Common myeloid progenitor, CD34-positive (primary cell): ENCODE data around the gene SH3PXD2B. TPM values are rescaled to one million over a fixed set of nuclear protein-coding genes. Genes with fewer than 3 reads are reported as not detected.
A peak's percentile ranks its signal among the peaks of the same experiment; 100 is the strongest.

Experiments
- CTCF ChIA-PET: fragments of 350-600 bp; sonication (Branson Sonifier 250); formaldehyde crosslinking; loops from one replicate; lab custom pipeline; 2021; ENCODE audit warnings: antibody characterized with exemption; lab: Charles Lee
- POLR2A ChIA-PET: fragments of 350-600 bp; sonication (Branson Sonifier 250); formaldehyde crosslinking; loops from one replicate; lab custom pipeline; 2021; ENCODE audit warnings: antibody characterized with exemption; lab: Charles Lee
- DNase-seq, 3 donors: peaks; one replicate each; pipeline versions ENCODE4 v3.0.0 to v3.0.0-alpha.2; 2013
- H3K27ac ChIP-seq, 2 experiments: 1 replicate in 1 of 2; 2 replicates in 1 of 2; pipeline ENCODE4 v1.7.0; 2013; ENCODE audit warnings: inconsistent platforms in 2 of 2, low read length in 2 of 2, mild to moderate bottlenecking in 2 of 2, low read depth in 1 of 2, moderate library complexity in 1 of 2; ENCODE audit not compliant: severe bottlenecking in 2 of 2, insufficient read depth in 1 of 2, poor library complexity in 1 of 2
- H3K27me3 ChIP-seq, 5 experiments: replicated peaks in 2 of 5; 1 replicate in 3 of 5; 2 replicates in 2 of 5; pipeline versions ENCODE4 v1.6.1 to v1.7.0; 2013; ENCODE audit warnings: low read length in 4 of 5, mild to moderate bottlenecking in 2 of 5, moderate library complexity in 2 of 5, inconsistent platforms in 1 of 5; ENCODE audit not compliant: insufficient read depth in 5 of 5, control insufficient read depth in 4 of 5
- H3K36me3 ChIP-seq, 4 experiments: 1 replicate in 2 of 4; 2 replicates in 2 of 4; pipeline versions ENCODE4 v1.6.1 to v1.7.0; 2013; ENCODE audit warnings: low read length in 3 of 4, control low read depth in 1 of 4, mild to moderate bottlenecking in 1 of 4; ENCODE audit not compliant: control insufficient read depth in 4 of 4, insufficient read depth in 4 of 4
- H3K4me1 ChIP-seq, 4 experiments: 1 replicate in 3 of 4; 2 replicates in 1 of 4; pipeline versions ENCODE4 v1.6.1 to v1.7.1; 2013; ENCODE audit warnings: low read length in 3 of 4, mild to moderate bottlenecking in 3 of 4, control low read depth in 1 of 4, inconsistent platforms in 1 of 4, moderate library complexity in 1 of 4; ENCODE audit not compliant: control insufficient read depth in 4 of 4, insufficient read depth in 4 of 4; ENCODE audit errors: control extremely low read depth in 1 of 4
- H3K4me3 ChIP-seq, 7 experiments: 1 replicate in 4 of 7; 2 replicates in 3 of 7; pipeline versions ENCODE4 v1.5.1 to v1.7.0; 2013; ENCODE audit warnings: mild to moderate bottlenecking in 7 of 7, low read length in 6 of 7, moderate library complexity in 6 of 7, inconsistent platforms in 2 of 7, low read depth in 2 of 7, control low read depth in 1 of 7; ENCODE audit not compliant: insufficient read depth in 4 of 7, control insufficient read depth in 1 of 7; ENCODE audit errors: extremely low read depth in 1 of 7
- H3K9me3 ChIP-seq, 5 experiments: 1 replicate in 4 of 5; 2 replicates in 1 of 5; pipeline versions ENCODE4 v1.6.1 to v1.7.1; 2013; ENCODE audit warnings: low read length in 4 of 5, mild to moderate bottlenecking in 2 of 5, inconsistent platforms in 1 of 5, low read depth in 1 of 5, moderate library complexity in 1 of 5; ENCODE audit not compliant: control insufficient read depth in 4 of 5, insufficient read depth in 2 of 5; ENCODE audit errors: control extremely low read depth in 1 of 5
- WGBS: methylation state at CpG from one replicate; pipeline ENCODE4 v1.1.5; 2013; ENCODE audit not compliant: insufficient coverage; 5-methylcytosine and 5-hydroxymethylcytosine counted together
- polyA plus RNA-seq: library from polyadenylated mRNA; unstranded; fragments of 120-200 nt; gene quantifications from one replicate; pipeline ENCODE4 v1.2.1, GENCODE V29; 2013

SH3PXD2B gene
- polyA plus RNA-seq: 0.69 TPM

DNA sequence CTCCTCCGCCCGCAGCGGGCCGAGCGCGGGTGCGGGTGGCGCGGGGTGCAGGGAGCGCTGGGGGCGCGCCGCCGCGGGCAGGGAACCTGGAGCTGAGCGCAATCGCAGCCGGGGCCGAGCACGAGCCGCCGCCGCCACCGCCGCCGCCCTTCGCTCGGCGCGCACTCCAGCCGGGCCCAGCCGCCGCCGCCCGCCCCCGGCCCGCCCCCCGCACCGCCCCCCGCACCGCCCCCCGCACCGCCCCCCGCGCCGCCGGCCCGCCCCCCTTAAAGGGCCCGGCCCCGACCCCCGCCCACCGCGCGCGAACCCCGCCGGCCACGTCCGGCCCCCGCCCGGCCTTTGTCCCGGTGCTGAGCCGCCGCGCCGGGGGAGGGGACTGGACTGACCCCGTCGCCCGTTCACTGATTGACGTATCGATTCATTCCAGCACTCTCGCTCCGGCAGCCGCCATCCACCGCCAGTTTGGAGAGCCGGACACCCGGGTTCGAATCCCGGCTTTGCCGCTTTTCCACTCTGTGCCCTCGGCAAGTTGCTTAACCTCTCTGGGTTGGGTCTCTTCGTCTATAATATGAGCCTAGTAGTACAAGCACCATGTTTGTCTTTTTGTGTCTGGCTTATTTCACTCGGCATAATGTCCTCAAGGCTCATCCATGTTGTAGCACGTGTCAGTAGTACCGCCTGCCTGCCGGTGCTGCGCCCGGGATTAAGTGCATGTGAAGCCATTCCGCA is at the start of gene SH3PXD2B:
Gene SH3PXD2B (minus strand): TSS at position 168 of the 729 bp plus-strand sequence. CDS start 173 bp downstream, outside the sequence.
- H3K4me1 ChIP-seq: peaks cover 3 to 30% (median 17%) of the 10 kb centered on the region in 4 experiments

DNA sequence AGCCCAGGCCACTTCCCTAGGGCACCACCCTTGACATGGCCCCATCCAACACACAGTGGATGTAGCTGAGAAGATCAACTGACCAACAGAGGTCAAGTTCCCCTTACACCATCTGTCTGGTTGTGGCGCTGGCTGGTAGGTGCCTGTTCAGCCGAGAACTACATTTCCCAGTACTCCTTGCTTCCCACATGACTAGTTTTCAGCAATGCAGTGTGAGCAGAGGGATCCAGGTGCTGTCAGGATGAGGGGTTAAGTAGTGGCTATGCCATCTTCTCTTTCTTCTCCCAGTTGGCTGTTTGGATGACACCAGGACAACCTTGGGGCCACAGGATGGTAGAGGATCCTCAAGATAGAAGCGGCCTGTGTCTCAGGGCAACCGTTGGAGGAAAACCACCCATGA is 48.6 kb upstream of the SH3PXD2B start:
- ChIA-PET POLR2A (no interaction called here), CTCF (no interaction called here)
- H3K4me3 ChIP-seq: no peak overlapping the region
- H3K4me1 ChIP-seq: no peaks in the 10 kb centered on the region
- DNase-seq: no peak
- no peaks in the 10 kb centered on the region for H3K9me3 ChIP-seq
- no peaks in the 10 kb centered on the region for H3K36me3 ChIP-seq
- H3K27me3 ChIP-seq: no peaks in the 10 kb centered on the region
- H3K27ac ChIP-seq: no peak overlapping the region
- WGBS: 100% methylated on average over 2 of the region's 4 CpGs

More for the DNA sequence above, at the start of gene SH3PXD2B:
- Histone ChIP-seq H3K4me3 (peak within 1 kb of the TSS; percentile 47 to 79 (median 65)), H3K9me3 (no peaks in the 10 kb centered on the region), H3K27ac (no peak within 1 kb of the TSS), H3K36me3 (no peaks in the 10 kb centered on the region), H3K27me3 (peaks cover 0 to 18% (median 4%) of the 10 kb centered on the region in 5 experiments)
- WGBS: 11% methylated on average over 35 of the region's 89 CpGs
- ChIA-PET POLR2A (no interaction called here), CTCF (no interaction called here)
- DNase-seq: peak; percentile 28 to 66 (median 50)

DNA sequence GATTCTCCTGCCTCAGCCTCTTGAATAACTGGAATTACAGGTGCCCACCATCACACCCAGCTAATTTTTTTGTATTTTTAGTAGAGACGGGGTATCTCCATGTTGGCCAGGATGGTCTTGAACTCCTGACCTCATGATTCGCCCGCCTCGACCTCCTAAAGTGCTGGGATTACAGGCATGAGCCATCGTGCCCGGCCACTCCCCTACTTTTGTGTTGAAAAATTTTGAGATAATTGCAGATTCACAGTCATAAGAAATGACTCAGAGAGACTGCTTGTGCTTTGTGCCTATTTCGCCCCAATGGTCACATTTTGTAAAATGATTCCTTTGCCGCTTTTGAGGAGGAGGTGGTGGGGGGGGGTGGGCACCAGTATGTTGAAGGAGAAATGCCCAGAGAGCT is 48.1 kb upstream of the SH3PXD2B start:
- 100% methylated on average over 7 of the region's 8 CpGs for WGBS
- no peaks in the 10 kb centered on the region for H3K9me3 ChIP-seq
- no peaks in the 10 kb centered on the region for H3K27me3 ChIP-seq
- ChIA-PET POLR2A (no interaction called here), CTCF (interaction anchor here (0.9 kb wide), 1 partner anchor 38 kb away, joined by 3 read pairs; no protein-coding TSS in a partner anchor)
- no peaks in the 10 kb centered on the region for H3K4me1 ChIP-seq
- H3K36me3 ChIP-seq: no peaks in the 10 kb centered on the region
- DNase-seq: no peak
- no peak overlapping the region for H3K4me3 ChIP-seq
- no peak overlapping the region for H3K27ac ChIP-seq

DNA sequence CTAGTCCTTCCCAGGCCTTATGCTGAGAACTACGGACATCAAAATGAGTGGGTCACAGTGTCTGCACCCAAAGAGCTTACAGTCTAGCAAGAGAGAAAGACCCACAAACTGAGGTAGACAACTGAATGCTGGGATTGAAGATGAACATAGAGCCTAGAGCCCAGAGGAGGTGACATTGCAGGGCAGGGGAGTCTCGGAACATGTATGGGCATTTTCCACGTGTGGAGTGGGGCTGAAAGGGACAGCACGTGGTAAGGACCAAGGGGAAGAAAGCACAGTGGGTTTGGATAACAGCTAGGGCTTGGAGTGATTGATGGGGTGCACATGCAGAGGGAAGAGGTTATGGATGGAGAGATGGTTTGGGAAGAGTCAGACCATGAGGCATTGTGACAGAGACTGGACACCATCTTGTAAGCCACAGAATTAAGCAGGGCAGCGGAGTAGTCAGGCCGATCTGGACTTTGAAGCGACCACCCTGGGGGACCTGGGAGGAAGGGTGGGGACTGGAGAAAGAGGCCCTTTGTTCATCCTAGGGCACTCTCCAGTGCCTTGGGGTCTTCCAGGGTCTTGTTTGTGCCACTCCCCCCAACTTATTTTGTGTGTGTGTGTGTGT is 47.5 kb upstream of the SH3PXD2B start:
- H3K27ac ChIP-seq: no peak overlapping the region
- H3K36me3 ChIP-seq: no peaks in the 10 kb centered on the region
- DNase-seq: no peak
- no peak overlapping the region for H3K4me3 ChIP-seq
- 97% methylated on average over 7 of the region's 7 CpGs for WGBS
- H3K27me3 ChIP-seq: no peaks in the 10 kb centered on the region
- no peaks in the 10 kb centered on the region for H3K4me1 ChIP-seq
- ChIA-PET POLR2A (no interaction called here), CTCF (interaction anchor here (0.8 to 1.6 kb wide), 4 partner anchors 10 to 106 kb away, joined by 3 to 4 read pairs (median 3); no protein-coding TSS in a partner anchor)
- no peaks in the 10 kb centered on the region for H3K9me3 ChIP-seq

DNA sequence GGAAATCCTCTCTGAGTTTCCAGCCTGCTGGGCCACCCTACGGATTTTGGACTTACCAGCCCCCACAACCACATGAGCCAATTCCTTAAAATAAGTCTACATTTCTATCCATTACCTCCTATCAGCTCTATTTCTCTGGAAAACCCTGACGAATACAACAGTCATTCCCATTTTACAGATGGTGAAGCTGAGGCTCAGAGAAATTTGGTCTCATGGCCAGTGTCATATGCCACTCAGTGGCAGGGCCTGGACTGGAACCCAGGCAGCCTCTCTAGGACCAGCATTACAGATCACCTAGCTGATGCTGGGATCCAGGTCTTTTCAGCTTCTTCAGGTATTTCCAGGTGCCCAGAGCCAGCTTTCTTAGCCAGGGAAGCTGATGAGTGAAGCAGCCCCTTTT is 45.0 kb upstream of the SH3PXD2B start:
- Histone ChIP-seq H3K27me3 (peaks cover 0 to 2% (median 0%) of the 10 kb centered on the region in 5 experiments), H3K4me1 (no peaks in the 10 kb centered on the region), H3K4me3 (no peak overlapping the region), H3K36me3 (no peaks in the 10 kb centered on the region), H3K9me3 (no peaks in the 10 kb centered on the region), H3K27ac (no peak overlapping the region)
- ChIA-PET CTCF (interaction anchor here (1.8 kb wide), 1 partner anchor 8 kb away, joined by 4 read pairs; no protein-coding TSS in a partner anchor), POLR2A (no interaction called here)
- WGBS: 86% methylated on average over 1 of the region's 2 CpGs
- DNase-seq: no peak

DNA sequence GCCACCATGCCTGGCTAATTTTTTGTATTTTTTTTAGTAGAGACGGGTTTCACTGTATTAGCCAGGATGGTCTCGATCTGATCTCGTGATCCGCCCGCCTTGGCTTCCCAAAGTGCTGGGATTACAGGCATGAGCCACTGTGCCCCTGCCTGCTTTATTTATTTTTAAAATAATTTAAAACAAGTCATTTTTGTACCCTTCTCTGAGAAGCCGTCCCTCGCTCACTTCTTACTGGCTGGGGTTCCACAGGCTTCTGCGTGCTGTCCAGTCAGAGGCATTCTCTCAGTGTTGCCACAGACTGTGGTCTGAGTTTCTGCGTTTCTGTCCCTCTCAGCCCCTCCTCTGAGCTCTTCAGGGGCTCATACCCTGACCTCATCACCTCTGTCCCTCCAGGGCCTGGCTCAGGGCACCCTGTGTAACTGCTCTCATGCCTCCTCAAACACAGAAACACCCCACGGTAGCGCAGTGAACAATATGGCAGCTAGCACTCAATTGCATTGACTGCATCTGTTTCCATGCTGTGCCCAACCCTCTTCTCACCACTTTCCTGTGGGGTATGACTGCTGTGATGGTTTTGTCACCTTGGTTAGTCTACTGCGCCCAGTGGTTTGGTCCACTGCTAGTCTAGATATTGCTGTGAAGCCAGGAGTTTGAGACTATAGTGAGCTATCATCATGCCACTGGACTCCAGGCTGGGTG is 44.3 kb upstream of the SH3PXD2B start:
- WGBS: 98% methylated on average over 9 of the region's 12 CpGs
- Histone ChIP-seq H3K9me3 (no peaks in the 10 kb centered on the region), H3K27ac (no peak overlapping the region), H3K36me3 (no peaks in the 10 kb centered on the region), H3K4me1 (no peaks in the 10 kb centered on the region), H3K4me3 (no peak overlapping the region), H3K27me3 (peaks cover 0 to 2% (median 0%) of the 10 kb centered on the region in 5 experiments)
- POLR2A ChIA-PET: no interaction called here
- CTCF ChIA-PET: no interaction called here
- no peak for DNase-seq
